Activated CD8-positive, alpha-beta memory T cell treated with anti-CD3 and anti-CD28 coated beads for 36 hours (primary cell): ENCODE measurements around the gene PRDM1. TPM values are rescaled to one million over a fixed set of nuclear protein-coding genes. Genes with fewer than 3 reads are reported as not detected.

ENCODE experiments used
- total RNA-seq, 2 experiments: library from RNA; stranded (reverse); gene quantifications; one replicate each; pipeline ENCODE4 v1.2.3, GENCODE V29; 2021

Gene PRDM1
- total RNA-seq, 2 experiments from 2014 or later: 89.4 to 94.3 TPM

Other genes with a start within 250 kb of the PRDM1 start
- 10 to 100 TPM; 41.9 to 42.0 TPM for gene ATG5, start 239.4 kb downstream of the PRDM1 start, total RNA-seq